Measurements from ENCODE around the gene SHANK2. TPM values are rescaled to one million over a fixed set of nuclear protein-coding genes. Genes with fewer than 3 reads are reported as not detected.
A peak's percentile ranks its signal among the peaks of the same experiment; 100 is the strongest.

SHANK2 gene
- total RNA-seq, 1 donor from 2014 or later, result 2.0 TPM

GRCh38 chr11:71245601-71246391 is 6.6 kb downstream of the SHANK2 start:
- peak; percentile 64 for DNase-seq (ENCODE audit: low spot score)

DNA sequence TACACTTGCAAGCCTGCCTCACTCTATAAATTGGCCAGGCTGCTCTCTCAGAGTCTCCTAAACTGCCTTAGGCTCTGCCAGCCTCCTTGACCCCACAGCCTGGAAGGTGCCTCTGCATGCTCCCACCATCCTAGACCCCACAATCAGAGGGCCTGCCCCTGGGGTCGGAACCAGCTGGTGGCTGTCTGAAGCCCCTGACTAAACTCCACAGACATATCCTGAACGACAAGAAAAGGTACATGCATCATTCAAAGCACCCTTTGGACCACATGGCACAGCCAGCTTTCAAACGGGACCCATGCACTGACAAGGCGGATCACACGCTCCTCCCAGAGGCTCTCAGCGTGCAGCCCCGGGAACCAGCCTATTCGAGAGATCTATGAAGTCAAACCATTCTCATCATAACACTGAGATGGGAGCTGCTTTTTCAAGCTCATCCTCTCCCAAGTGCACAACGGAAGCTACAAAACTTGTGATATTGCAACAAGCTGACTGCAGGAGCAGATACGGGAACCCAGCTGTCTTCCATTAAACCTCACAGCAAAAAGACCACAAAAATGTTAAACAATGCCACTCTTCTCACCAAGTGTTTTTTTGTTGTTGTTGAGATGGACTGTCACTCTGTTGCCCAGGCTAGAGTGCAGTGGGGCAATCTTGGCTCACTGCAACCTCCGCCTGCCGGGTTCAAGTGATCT is 8.1 kb downstream of the SHANK2 start:
- peak; percentile 47 for DNase-seq (ENCODE audit: low spot score)

- DNase-seq (ENCODE audit: low spot score), result peak; percentile 73
Observed at GRCh38 chr11:71242391-71242790, 10.0 kb downstream of the SHANK2 start.

DNA sequence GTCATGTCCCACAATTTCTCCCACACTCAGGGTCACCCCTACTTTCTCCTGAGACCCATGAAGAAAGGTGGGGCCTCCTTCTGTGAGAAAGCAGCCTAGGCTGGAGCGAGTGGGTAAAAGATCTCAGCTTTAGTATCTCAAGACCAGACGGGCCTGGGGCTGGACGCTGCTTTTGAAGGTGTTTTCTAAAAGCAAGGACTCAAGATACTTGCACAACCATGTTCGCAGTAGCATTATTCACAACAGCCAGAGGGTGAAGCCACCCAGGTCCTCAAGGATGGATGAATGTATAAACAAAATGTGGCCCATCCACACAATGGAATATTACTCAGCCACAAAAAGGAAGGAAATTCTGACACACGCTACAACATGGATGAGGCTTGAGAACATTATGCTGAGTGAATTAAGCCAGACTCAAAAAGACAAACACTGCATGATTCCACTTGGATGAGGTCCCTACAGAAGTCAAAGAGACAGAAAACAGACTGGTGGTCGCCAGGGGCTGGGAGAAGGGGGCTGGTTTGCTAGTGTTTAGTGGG is 10.6 kb downstream of the SHANK2 start:
- peak; percentile 78 for DNase-seq (ENCODE audit: low spot score)

DNA sequence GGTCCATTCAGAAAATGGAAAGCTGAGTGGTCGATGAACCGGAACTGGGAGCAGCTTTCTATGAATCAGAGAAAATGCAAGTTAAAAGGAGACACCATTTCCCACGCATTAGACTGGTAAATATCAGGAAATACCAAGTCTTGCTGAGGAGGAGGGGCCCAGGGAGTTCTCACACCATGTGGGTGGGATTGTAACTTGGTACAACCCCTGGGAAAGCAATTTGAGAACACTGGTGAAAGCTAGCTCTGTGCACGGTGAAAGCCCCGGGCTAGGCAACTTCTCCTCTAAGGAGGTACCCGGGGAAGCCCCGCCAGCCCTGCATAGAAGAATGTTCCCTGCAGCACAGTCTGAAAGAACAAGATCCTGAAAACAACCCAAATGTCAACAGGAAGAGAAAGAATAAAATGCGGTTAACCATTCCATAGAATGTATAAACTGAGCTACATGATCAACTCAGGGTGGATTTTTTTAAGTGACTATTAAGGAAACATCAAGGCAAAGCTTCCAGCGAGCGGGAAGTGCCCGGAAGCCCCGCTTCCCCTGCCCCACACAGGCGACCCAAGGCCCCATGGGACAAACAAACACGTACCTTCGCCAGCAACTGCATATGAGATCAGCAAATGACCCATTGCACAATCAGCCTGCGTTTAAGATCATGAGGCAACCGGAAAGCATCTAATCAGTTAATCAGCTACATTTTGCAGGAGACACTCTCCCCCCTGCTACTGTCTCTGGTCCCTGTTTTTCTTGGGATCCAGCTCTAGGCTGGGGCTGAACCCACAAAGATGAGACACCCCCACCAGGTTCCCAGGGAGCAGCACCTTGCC is 11.3 kb downstream of the SHANK2 start:
- peak; percentile 76 for DNase-seq (ENCODE audit: low spot score)

DNA sequence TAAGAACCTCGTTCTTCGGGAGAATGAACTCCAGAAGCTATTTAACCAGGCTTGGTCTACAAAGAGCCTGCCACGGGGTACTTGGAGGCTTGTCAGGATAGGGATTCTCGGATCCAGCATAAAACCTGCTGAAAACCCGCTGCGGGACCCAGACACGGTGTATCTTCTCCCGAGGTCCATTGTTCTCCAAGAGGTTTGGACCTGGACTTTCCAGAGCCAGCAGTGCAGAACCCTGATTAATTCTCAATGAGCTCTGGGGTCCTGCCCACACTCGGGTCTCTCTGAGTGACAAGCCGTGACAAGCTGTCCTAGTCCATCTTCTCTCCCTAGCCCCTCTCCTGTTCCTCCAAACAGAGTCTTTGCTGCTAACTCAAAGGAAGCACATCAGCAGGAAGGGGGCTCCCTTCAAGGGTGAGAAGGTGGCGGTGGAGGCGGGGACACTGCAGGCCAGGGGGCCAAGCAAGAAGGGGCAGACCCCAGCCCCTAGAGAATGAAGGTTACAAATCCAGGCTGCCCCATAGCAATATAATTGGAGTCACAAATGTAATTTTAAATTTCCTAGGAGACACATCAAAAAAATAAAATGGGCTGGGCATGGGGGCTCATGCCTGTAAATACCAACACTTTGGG is 12.2 kb downstream of the SHANK2 start:
- peak; percentile 59 for DNase-seq (ENCODE audit: low spot score)

GRCh38 chr11:71239581-71239980 is 12.8 kb downstream of the SHANK2 start:
- peak; percentile 64 for DNase-seq (ENCODE audit: low spot score)

GRCh38 chr11:71238941-71239340 is 13.4 kb downstream of the SHANK2 start:
- DNase-seq (ENCODE audit: low spot score), result peak; percentile 62

DNA sequence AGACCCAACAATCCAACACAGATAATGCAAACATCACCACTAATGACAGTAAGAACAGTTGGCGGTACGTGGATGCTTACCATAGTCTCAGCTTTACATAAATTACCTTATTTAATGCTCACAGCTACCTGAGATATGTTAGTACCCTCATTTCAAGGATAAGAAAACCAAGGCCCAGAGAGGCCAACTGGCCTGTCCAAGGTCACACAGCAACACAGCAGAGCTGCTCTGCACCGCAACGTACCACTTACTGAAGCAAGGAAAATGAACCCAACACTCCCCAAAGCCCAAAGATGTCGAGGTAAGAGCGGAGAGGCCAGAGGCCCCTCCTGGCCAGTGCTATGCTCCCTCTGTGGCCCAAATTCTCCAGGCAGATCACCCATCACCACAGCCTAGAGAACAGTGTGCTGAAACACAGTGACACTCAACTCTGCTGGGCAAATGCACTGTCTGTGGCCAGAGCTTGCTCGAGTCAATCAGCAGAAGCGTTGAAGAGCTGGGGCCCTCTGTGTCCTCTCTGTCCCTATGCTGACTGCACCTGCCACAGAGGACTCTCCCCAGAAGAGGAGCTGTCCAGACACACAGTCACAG is 14.0 kb downstream of the SHANK2 start:
- DNase-seq (ENCODE audit: low spot score), result peak; percentile 65

DNA sequence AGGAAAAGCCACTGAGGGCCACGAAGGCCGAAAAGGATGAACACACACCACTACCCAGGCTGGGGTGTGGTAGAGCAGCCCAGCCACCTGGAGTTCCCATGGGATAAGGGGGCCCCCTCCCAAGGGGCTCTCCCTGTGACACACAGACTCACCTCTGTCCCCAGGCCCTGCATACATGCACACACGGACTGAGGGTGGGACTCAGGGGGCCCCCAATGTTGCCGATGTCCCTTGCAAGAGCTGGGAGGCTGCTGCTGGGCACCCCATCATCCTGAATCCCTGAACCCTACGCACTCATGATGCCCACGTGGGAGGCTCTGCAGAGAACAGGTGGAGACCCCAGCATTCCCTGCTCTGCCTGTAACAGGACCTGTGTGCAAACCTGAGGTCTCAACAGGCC is 14.5 kb downstream of the SHANK2 start:
- peak; percentile 76 for DNase-seq (ENCODE audit: low spot score)

- DNase-seq (ENCODE audit: low spot score), result peak; percentile 72
Observed at GRCh38 chr11:71236836-71237475, 15.4 kb downstream of the SHANK2 start.

- peak; percentile 53 for DNase-seq (ENCODE audit: low spot score)
Observed at GRCh38 chr11:71235719-71236118, 16.7 kb downstream of the SHANK2 start.

GRCh38 chr11:71233896-71234852 is 18.2 kb downstream of the SHANK2 start:
- DNase-seq (ENCODE audit: low spot score), result peak; percentile 87

DNA sequence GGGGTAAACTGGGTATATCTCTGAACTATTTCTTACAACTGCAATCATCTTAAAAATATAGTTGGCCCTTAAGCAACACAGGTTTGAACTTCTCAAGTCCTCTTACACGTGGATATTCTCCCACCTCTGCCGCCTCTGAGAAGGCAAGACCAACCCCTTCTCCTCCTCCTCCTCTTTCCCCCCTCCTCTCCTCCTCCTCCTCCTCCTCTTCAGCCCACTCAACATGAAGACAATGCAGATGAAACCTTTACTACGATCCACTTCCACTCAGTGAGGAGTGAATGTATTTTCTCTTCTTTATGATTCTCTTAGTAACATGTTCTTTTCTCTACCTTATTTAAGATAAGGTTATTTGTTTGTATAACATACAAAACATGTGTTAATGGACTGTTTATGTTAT is 20.0 kb downstream of the SHANK2 start:
- DNase-seq (ENCODE audit: low spot score), result peak; percentile 9

GRCh38 chr11:71228961-71229360 is 23.4 kb downstream of the SHANK2 start:
- DNase-seq (ENCODE audit: low spot score), result no peak

- no peak for DNase-seq (ENCODE audit: low spot score)
Observed at GRCh38 chr11:71227058-71227659, 25.2 kb downstream of the SHANK2 start.

DNA sequence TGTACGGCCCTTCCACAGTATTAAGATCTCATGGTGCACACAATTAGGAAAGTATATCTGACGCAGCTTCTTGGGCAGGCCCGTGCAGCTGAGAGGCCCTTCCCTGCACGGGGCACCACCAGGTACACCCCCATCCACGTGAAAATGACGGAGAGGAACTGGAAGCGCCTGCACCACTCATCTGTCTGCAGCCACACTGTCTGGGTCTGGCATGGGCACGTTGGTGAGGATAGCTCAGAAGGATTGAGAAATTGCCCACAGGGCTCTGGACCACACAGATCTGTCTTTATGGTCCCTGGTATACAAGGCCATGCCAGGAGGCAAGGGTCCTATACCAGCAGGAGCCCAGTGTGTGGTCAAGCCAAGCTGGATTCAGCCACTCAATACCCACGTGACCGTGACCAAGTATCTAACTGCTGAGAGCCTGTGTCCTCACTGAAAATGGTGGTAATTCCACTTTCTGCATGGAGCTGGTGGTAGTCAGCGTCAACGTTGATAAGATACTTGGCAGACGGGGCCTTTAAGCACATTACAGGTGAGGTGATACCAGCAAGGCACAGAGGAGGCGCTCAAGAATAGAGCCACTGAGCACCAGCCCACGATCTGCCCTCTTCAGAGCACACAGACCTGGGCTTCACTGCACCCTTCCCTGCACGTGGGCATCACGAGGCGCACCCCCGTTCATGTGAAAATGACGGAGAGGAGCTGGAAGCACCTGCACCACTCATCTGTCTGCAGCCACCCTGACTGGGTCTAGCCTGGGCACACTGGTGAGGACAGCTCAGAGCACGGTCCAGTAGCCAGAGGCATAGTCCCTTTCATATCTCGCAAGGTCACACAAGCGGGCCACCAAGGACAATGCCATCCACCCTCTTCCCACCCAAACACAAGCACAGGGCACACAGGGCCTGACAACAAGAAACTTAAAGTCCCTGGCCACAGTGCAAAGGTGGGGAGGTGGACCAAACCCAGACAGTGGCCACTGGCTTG is 28.4 kb downstream of the SHANK2 start:
- DNase-seq (ENCODE audit: low spot score), result peak; percentile 71

Data from mesenteric fat pad (tissue), 1 donor.